Peyer's patch (tissue), 4 donors: ENCODE results near the gene GINS1. TPM values are rescaled to one million over a fixed set of nuclear protein-coding genes. Genes with fewer than 3 reads are reported as not detected.
A peak's percentile ranks its signal among the peaks of the same experiment; 100 is the strongest.

ENCODE experiments used
- DNase-seq, 3 donors: peaks; one replicate each; pipeline ENCODE4 v3.0.0-alpha.2; 2017 to 2019
- H3K27ac ChIP-seq, 4 donors: fragments of 200-600 bp; sonication (generic); one replicate each; pipeline ENCODE4 v1.5.1; 2016 to 2019
- H3K27me3 ChIP-seq, 2 donors: fragments of 200-600 bp; sonication (generic); one replicate each; pipeline ENCODE4 v1.5.1; 2019
- H3K36me3 ChIP-seq, 3 donors: fragments of 200-600 bp; sonication (generic); one replicate each; pipeline ENCODE4 v1.5.1; 2016 to 2019
- H3K4me1 ChIP-seq, 4 donors: fragments of 200-600 bp; sonication (generic); one replicate each; pipeline ENCODE4 v1.5.1; 2016 to 2019
- H3K4me3 ChIP-seq, 4 donors: fragments of 200-600 bp; sonication (generic); 1 replicate in 3 of 4; 2 replicates in 1 of 4; pipeline ENCODE4 v1.5.1; 2016 to 2019; ENCODE audit warnings: mild to moderate bottlenecking in 1 of 4
- H3K9me3 ChIP-seq, 4 donors: fragments of 200-600 bp; sonication (generic); one replicate each; pipeline ENCODE4 v1.5.1; 2016 to 2019; ENCODE audit warnings: mild to moderate bottlenecking in 1 of 4
- CTCF ChIP-seq, 6 experiments: fragments of 450-650 bp in 4 of 6; fragments of 200-600 bp in 2 of 6; sonication (generic) in 1 of 6; IDR thresholded peaks; one replicate each; pipeline ENCODE4 v1.5.1; 2017 to 2019; ENCODE audit warnings: antibody characterized with exemption in 6 of 6, mild to moderate bottlenecking in 3 of 6, moderate library complexity in 1 of 6
- POLR2A ChIP-seq, 2 donors: fragments of 450-650 bp; IDR thresholded peaks; one replicate each; pipeline ENCODE4 v1.5.1; 2017; ENCODE audit warnings: antibody characterized with exemption in 2 of 2, mild to moderate bottlenecking in 2 of 2, moderate library complexity in 2 of 2
- total RNA-seq, 4 donors: library from RNA; depleted of rRNA; stranded (reverse); fragments of >200 nt; gene quantifications; one replicate each; pipeline ENCODE4 v1.1.0, GENCODE V29; 2016

GINS1 gene
- total RNA-seq, 4 donors from 2014 or later: 0.53 to 14.0 (median 1.4) TPM

- peak in 1 of 3 donors; percentile 19 for DNase-seq
- no peak overlapping the region for H3K27ac ChIP-seq
- H3K27me3 ChIP-seq: no peaks in the 10 kb centered on the region
- no peaks in the 10 kb centered on the region for H3K4me1 ChIP-seq
- no peak for TF ChIP-seq POLR2A (IDR thresholded peaks at IDR 0.05)
- no peak for TF ChIP-seq CTCF (IDR thresholded peaks at IDR 0.05)
- H3K36me3 ChIP-seq: peaks cover 0 to 12% (median 0%) of the 10 kb centered on the region in 3 donors
- no peak overlapping the region for H3K4me3 ChIP-seq
- no peaks in the 10 kb centered on the region for H3K9me3 ChIP-seq
These were observed 71.6 kb downstream of the GINS1 start for GRCh38 chr20:25478889-25479568.

- H3K9me3 ChIP-seq: no peaks in the 10 kb centered on the region
- peaks cover 0 to 12% (median 0%) of the 10 kb centered on the region in 3 donors for H3K36me3 ChIP-seq
- no peaks in the 10 kb centered on the region for H3K4me1 ChIP-seq
- H3K27me3 ChIP-seq: no peaks in the 10 kb centered on the region
- H3K4me3 ChIP-seq: no peak overlapping the region
- no peak for TF ChIP-seq POLR2A (IDR thresholded peaks at IDR 0.05)
- TF ChIP-seq CTCF (IDR thresholded peaks at IDR 0.05): no peak
- H3K27ac ChIP-seq: no peak overlapping the region
- no peak for DNase-seq
These were observed 72.2 kb downstream of the GINS1 start for GRCh38 chr20:25479638-25480037.

GRCh38 chr20:25480156-25480555, 72.7 kb downstream of the GINS1 start:
- Histone ChIP-seq H3K27me3 (no peaks in the 10 kb centered on the region), H3K9me3 (no peaks in the 10 kb centered on the region), H3K4me1 (no peaks in the 10 kb centered on the region), H3K4me3 (no peak overlapping the region), H3K36me3 (peaks cover 0 to 12% (median 0%) of the 10 kb centered on the region in 3 donors), H3K27ac (no peak overlapping the region)
- no peak for DNase-seq
- TF ChIP-seq CTCF (IDR thresholded peaks at IDR 0.05) (no peak), POLR2A (IDR thresholded peaks at IDR 0.05) (no peak)

- no peak for DNase-seq
- Histone ChIP-seq H3K4me1 (no peaks in the 10 kb centered on the region), H3K27ac (no peak overlapping the region), H3K9me3 (no peaks in the 10 kb centered on the region), H3K36me3 (peaks cover 0 to 12% (median 0%) of the 10 kb centered on the region in 3 donors), H3K4me3 (no peak overlapping the region), H3K27me3 (no peaks in the 10 kb centered on the region)
- TF ChIP-seq POLR2A (IDR thresholded peaks at IDR 0.05) (no peak), CTCF (IDR thresholded peaks at IDR 0.05) (no peak)
These were observed 73.3 kb downstream of the GINS1 start for GRCh38 chr20:25480797-25481196.

GRCh38 chr20:25481235-25481917, 73.9 kb downstream of the GINS1 start:
- H3K27me3 ChIP-seq: no peaks in the 10 kb centered on the region
- TF ChIP-seq CTCF (IDR thresholded peaks at IDR 0.05): no peak
- TF ChIP-seq POLR2A (IDR thresholded peaks at IDR 0.05): no peak
- peaks cover 0 to 12% (median 0%) of the 10 kb centered on the region in 3 donors for H3K36me3 ChIP-seq
- H3K4me3 ChIP-seq: no peak overlapping the region
- H3K27ac ChIP-seq: no peak overlapping the region
- DNase-seq: no peak
- H3K4me1 ChIP-seq: no peaks in the 10 kb centered on the region
- H3K9me3 ChIP-seq: no peaks in the 10 kb centered on the region
